Measurements from ENCODE around the gene FAM20B. TPM values are rescaled to one million over a fixed set of nuclear protein-coding genes. Genes with fewer than 3 reads are reported as not detected.
"Not testable (repeated sequence)": the region's sequence is repeated elsewhere in the genome, so short reads cannot be mapped to it uniquely, and the experiment has no call there.

Gene FAM20B
- total RNA-seq, 1 donor from 2014 or later, result 39.5 TPM

DNA sequence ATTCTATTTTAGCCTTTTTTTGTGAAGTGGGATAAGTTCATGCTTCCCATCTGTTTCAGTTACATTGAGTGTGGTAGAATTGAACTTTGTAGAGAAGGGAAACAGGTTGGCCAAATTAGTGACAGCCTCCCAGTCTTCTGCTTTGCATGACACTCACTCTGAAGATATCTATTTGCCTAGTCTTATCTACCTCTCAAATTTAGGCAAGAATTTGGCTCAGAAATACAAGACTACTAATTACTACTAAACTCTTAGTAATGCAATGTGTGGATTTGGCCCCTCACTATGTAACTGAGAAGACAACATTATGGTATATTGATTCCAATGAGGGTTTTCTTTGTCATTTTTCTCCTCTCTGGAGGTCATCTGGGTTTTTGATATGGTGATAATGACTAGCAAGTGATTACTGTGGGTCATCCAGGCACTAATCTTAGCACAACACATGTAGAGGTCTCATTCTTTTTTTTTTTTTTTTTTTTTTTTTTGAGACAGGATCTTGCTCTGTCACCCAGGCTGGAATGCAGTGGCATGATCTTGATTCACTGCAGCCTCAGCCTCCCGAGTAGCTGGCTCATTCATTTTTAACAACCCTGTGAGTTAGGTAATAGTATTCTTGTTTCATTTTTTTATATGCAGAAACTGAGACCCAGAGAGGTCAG lies 6.3 kb downstream of the FAM20B start:
- H3K4me3 ChIP-seq (ENCODE audit: low read depth, low read length), result no peak overlapping the region
- no peak for FAIRE-seq
- TF ChIP-seq, protein P1, sequence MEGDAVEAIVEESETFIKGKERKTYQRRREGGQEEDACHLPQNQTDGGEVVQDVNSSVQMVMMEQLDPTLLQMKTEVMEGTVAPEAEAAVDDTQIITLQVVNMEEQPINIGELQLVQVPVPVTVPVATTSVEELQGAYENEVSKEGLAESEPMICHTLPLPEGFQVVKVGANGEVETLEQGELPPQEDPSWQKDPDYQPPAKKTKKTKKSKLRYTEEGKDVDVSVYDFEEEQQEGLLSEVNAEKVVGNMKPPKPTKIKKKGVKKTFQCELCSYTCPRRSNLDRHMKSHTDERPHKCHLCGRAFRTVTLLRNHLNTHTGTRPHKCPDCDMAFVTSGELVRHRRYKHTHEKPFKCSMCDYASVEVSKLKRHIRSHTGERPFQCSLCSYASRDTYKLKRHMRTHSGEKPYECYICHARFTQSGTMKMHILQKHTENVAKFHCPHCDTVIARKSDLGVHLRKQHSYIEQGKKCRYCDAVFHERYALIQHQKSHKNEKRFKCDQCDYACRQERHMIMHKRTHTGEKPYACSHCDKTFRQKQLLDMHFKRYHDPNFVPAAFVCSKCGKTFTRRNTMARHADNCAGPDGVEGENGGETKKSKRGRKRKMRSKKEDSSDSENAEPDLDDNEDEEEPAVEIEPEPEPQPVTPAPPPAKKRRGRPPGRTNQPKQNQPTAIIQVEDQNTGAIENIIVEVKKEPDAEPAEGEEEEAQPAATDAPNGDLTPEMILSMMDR (IDR thresholded peaks at IDR 0.05; ENCODE audit: insufficient read depth, low read length, severe bottlenecking), result no peak
- DNase-seq (ENCODE audit: low read depth), result peak; percentile 55
- H3K36me3 ChIP-seq (ENCODE audit: control insufficient read depth, insufficient read depth, low read length), result no peaks in the 10 kb centered on the region
- no peaks in the 10 kb centered on the region for H3K27me3 ChIP-seq (ENCODE audit: control insufficient read depth, insufficient read depth, low read length)

DNA sequence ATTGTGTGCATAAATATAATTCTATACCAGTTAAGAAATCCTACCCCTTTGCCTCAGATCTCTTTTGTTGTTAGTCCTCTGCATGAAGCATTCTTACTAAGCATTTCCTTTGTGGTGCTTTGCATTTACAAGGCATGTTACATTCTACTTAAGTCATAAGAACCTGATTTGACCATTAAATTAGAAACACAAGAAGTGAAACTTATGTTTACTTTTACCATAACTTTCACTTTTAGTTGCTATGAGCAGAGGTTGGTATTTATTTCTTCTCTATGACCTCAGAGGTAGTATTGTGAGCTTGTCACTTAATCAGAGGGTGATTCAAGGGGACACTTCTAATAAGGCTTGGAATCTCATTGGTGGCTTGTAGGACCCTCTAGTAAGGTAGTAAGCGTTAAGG lies 9.0 kb downstream of the FAM20B start:
- TF ChIP-seq, protein P1 (IDR thresholded peaks at IDR 0.05; ENCODE audit: insufficient read depth, low read length, severe bottlenecking), result no peak
- FAIRE-seq (no peak), DNase-seq (ENCODE audit: low read depth) (peak; percentile 38)
- H3K36me3 ChIP-seq (ENCODE audit: control insufficient read depth, insufficient read depth, low read length), result no peaks in the 10 kb centered on the region
- H3K4me3 ChIP-seq (ENCODE audit: low read depth, low read length), result no peak overlapping the region
- no peaks in the 10 kb centered on the region for H3K27me3 ChIP-seq (ENCODE audit: control insufficient read depth, insufficient read depth, low read length)

DNA sequence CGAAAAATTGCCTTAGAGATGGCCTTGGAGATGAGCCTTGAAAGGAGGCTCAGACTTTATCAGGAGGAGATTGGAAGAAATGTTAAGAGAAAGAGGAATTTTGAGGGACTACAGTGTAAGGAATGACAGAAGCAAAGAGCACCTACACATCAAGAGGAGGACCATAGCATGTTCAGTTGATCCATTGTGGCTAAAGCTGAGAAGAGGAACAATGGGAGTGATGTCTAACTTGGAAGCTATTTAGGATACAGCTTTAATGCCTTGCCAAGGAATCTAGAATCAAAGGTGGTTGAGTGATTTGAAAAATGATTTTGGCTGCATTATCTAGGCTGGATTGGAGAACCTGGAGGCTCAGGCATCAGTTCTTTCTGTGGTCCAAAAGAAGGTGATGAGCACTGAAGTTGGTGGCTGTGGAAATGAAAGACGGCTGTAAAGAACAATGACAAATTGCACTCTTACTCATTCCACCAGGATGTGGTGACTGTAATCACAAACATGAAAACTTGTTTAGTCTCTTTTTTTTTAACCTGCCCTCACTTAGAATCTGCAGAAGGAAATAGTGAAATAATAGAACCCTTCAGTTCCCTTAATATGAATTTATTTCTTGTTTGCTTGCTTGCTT lies 11.3 kb downstream of the FAM20B start:
- Histone ChIP-seq H3K36me3 (ENCODE audit: control insufficient read depth, insufficient read depth, low read length) (no peaks in the 10 kb centered on the region), H3K4me3 (ENCODE audit: low read depth, low read length) (no peak overlapping the region), H3K27me3 (ENCODE audit: control insufficient read depth, insufficient read depth, low read length) (no peaks in the 10 kb centered on the region)
- FAIRE-seq (no peak), DNase-seq (ENCODE audit: low read depth) (peak; percentile 76)
- TF ChIP-seq, protein P1 (IDR thresholded peaks at IDR 0.05; ENCODE audit: insufficient read depth, low read length, severe bottlenecking), result no peak

DNA sequence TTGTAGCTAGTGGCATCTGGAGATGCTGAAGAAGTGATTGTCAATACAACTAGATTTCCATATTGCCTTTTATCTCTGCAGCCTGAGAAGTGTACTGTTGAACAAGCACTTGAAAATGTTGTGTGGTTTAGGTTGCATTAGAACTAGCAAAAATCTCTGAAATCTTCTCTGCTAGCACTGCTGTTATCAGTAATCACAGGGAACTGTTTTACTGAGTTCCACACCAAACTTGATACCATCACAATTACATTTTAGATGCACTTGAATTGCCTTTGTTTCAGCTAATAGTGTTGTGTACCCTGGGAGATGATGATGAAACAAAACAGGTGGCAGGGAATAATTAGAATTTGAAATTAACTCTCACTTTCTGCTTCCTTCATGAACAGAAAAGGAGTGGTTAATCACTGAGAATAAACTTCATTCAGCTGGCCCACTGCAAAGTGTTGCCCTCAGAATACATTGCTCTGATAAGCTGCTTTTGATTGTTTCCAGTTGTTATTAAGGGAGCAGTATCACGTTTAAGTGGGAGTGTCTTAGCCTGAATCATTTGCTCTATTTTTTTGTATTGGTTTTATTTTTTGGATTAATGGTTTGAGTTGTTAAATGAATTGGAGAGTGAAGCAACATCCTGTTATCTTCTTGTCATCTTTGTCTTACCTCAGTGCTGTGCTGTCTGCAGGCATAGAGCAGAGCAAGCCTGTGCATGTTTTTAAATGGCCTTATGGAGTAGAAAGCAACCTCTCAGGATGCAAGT lies 13.0 kb downstream of the FAM20B start:
- Histone ChIP-seq H3K36me3 (ENCODE audit: control insufficient read depth, insufficient read depth, low read length) (peaks cover 1% of the 10 kb centered on the region), H3K4me3 (ENCODE audit: low read depth, low read length) (no peak overlapping the region), H3K27me3 (ENCODE audit: control insufficient read depth, insufficient read depth, low read length) (no peaks in the 10 kb centered on the region)
- no peak for FAIRE-seq
- DNase-seq (ENCODE audit: low read depth), result peak; percentile 85
- TF ChIP-seq, protein P1 (IDR thresholded peaks at IDR 0.05; ENCODE audit: insufficient read depth, low read length, severe bottlenecking), result no peak

DNA sequence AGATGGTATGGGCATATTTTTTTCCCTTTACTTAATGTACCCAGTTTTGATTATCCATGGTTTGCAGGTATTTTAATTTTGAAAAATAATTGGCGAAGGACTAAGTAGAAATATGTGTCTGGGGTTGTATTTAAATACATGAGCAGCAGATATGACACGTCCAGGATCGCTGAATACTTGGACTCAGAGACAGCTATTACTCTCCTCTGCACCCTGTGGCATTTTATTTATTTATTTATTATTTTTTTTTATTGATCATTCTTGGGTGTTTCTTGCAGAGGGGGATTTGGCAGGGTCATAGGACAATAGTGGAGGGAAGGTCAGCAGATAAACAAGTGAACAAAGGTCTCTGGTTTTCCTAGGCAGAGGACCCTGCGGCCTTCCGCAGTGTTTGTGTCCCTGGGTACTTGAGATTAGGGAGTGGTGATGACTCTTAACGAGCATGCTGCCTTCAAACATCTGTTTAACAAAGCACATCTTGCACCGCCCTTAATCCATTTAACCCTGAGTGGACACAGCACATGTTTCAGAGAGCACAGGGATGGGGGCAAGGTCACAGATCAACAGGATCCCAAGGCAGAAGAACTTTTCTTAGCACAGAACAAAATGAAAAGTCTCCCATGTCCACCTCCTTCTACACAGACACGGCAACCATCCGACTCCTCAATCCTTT lies 13.9 kb downstream of the FAM20B start:
- H3K4me3 ChIP-seq (ENCODE audit: low read depth, low read length); H3K27me3 ChIP-seq (ENCODE audit: control insufficient read depth, insufficient read depth, low read length); FAIRE-seq; H3K36me3 ChIP-seq (ENCODE audit: control insufficient read depth, insufficient read depth, low read length); DNase-seq (ENCODE audit: low read depth): not testable (repeated sequence)

DNA sequence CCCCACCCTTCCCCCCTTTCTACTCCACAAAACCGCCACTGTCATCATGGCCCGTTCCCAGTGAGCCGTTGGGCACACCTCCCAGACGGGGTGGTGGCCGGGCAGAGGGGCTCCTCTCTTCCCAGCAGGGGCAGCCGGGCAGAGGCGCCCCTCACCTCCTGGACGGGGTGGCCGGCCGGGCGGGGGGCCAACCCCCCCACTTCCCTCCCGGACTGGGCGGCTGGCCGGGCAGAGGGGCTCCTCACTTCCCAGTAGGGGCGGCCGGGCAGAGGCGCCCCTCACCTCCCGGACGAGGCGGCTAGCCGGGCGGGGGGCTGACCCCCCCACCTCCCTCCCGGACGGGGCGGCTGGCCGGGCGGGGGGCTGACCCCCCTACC lies 14.5 kb downstream of the FAM20B start:
- FAIRE-seq; H3K36me3 ChIP-seq (ENCODE audit: control insufficient read depth, insufficient read depth, low read length); H3K4me3 ChIP-seq (ENCODE audit: low read depth, low read length); H3K27me3 ChIP-seq (ENCODE audit: control insufficient read depth, insufficient read depth, low read length); DNase-seq (ENCODE audit: low read depth): not testable (repeated sequence)

All from bronchial epithelial cell (primary cell).